Astrocyte (in vitro differentiated cells and primary cell): ENCODE data around the gene LYRM2. TPM values are rescaled to one million over a fixed set of nuclear protein-coding genes. Genes with fewer than 3 reads are reported as not detected.
A peak's percentile ranks its signal among the peaks of the same experiment; 100 is the strongest.

ENCODE experiments used
- DNase-seq: peaks from one replicate; pipeline ENCODE4 v3.0.0-alpha.2; 2010; ENCODE audit warnings: low read depth
- FAIRE-seq: peaks from 2 replicates; lab custom pipeline; 2011; peaks lifted over from hg19 to GRCh38; lab: Jason Lieb, UNC
- H2AFZ ChIP-seq: 2 replicates; pipeline ENCODE4 v1.6.0; 2012; ENCODE audit warnings: low read depth, low read length, inconsistent platforms
- H3K27ac ChIP-seq: 2 replicates; pipeline ENCODE4 v1.5.1; 2011; ENCODE audit warnings: low read depth, low read length, inconsistent platforms
- H3K27me3 ChIP-seq: 2 replicates; pipeline ENCODE4 v1.6.0; 2011; ENCODE audit warnings: low read length, inconsistent platforms; ENCODE audit not compliant: insufficient read depth
- H3K36me3 ChIP-seq: 2 replicates; pipeline ENCODE4 v1.5.1; 2011; ENCODE audit warnings: low read length, inconsistent platforms; ENCODE audit not compliant: insufficient read depth
- H3K4me1 ChIP-seq: 2 replicates; pipeline ENCODE4 v1.5.1; 2011; ENCODE audit warnings: low read length, inconsistent platforms; ENCODE audit not compliant: insufficient read depth
- H3K4me2 ChIP-seq: 2 replicates; pipeline ENCODE4 v1.6.0; 2012; ENCODE audit warnings: low read length, inconsistent platforms
- H3K4me3 ChIP-seq: 2 replicates; pipeline ENCODE4 v1.5.1; 2011; ENCODE audit warnings: low read depth, mild to moderate bottlenecking, low read length, inconsistent platforms; ENCODE audit not compliant: insufficient read depth
- H3K79me2 ChIP-seq: 2 replicates; pipeline ENCODE4 v1.6.0; 2012; ENCODE audit warnings: mild to moderate bottlenecking, low read length, inconsistent platforms; ENCODE audit not compliant: insufficient read depth
- H3K9ac ChIP-seq: 2 replicates; pipeline ENCODE4 v1.6.0; 2012; ENCODE audit warnings: mild to moderate bottlenecking, low read length, inconsistent platforms
- H3K9me3 ChIP-seq: 2 replicates; pipeline ENCODE4 v1.5.1; 2012; ENCODE audit warnings: low read depth, mild to moderate bottlenecking, low read length, inconsistent platforms; ENCODE audit not compliant: insufficient read depth
- H4K20me1 ChIP-seq: 2 replicates; pipeline ENCODE4 v1.6.0; 2012; ENCODE audit warnings: low read length, inconsistent platforms; ENCODE audit not compliant: insufficient read depth
- H3K27ac Mint-ChIP-seq: one replicate; pipeline ENCODE4 v1.8.0; 2021; ENCODE audit warnings: mild to moderate bottlenecking, mixed read lengths; ENCODE audit not compliant: unreplicated experiment
- H3K27me3 Mint-ChIP-seq: one replicate; pipeline ENCODE4 v1.8.0; 2021; ENCODE audit warnings: low read depth, mixed read lengths; ENCODE audit not compliant: unreplicated experiment
- H3K36me3 Mint-ChIP-seq: one replicate; pipeline ENCODE4 v1.8.0; 2021; ENCODE audit warnings: low read depth, mixed read lengths; ENCODE audit not compliant: unreplicated experiment
- H3K4me1 Mint-ChIP-seq: one replicate; pipeline ENCODE4 v1.8.0; 2021; ENCODE audit warnings: low read depth, mixed read lengths; ENCODE audit not compliant: unreplicated experiment
- H3K4me3 Mint-ChIP-seq: one replicate; pipeline ENCODE4 v1.8.0; 2021; ENCODE audit warnings: mild to moderate bottlenecking, moderate library complexity, mixed read lengths; ENCODE audit not compliant: unreplicated experiment
- H3K9me3 Mint-ChIP-seq: one replicate; pipeline ENCODE4 v1.8.0; 2021; ENCODE audit warnings: mild to moderate bottlenecking, mixed read lengths; ENCODE audit not compliant: unreplicated experiment
- CTCF ChIP-seq: IDR thresholded peaks from 2 replicates; pipeline ENCODE4 v1.5.1; 2011; ENCODE audit warnings: low read depth, mild to moderate bottlenecking, inconsistent platforms, low read length, moderate library complexity; ENCODE audit not compliant: insufficient read depth
- EZH2 ChIP-seq: IDR thresholded peaks from 2 replicates; pipeline ENCODE4 v1.6.1; 2012; ENCODE audit warnings: mild to moderate bottlenecking, low read length, inconsistent platforms; ENCODE audit not compliant: insufficient read depth
- total RNA-seq: library from RNA; stranded (reverse); gene quantifications from 2 replicates; pipeline ENCODE4 v1.2.1, GENCODE V29; 2021

The LYRM2 gene
- total RNA-seq, 1 donor from 2014 or later = 39.2 TPM

DNA sequence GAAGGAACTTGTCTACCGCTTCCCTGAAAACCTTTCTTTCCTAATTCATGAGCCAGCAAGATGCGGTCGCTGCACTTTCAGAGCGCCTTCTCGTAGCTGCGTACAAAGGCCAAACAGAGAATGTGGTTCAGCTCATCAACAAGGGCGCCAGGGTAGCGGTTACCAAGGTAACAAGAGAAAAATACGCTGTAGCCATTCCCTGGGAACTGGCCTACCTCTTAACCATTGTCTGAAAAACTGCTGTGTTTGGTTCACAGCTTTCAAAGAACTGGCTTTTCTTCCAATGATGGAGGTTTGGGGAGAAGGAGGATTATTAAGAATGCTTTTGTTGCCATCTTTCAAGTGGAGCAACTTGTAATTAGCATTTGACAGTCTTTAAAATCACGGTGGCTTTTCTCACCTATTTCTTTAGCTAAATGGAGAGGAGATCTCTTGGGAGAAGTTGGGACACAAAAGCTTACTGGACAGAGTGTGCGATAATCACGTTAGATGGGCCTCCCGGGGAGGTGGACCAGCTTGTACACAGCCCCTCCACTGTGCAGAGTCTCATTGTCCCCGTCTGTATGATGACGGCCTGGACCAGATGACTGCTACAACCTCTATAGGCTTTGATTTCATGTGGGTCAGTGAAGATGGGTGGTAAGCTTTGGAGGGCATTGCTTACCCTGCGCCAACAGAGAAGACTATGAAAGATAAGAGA, 71.5 kb downstream of the LYRM2 start:
- Histone ChIP-seq H3K4me3 (no peak overlapping the region), H3K27me3 (peaks cover 18% of the 10 kb centered on the region), H2AFZ (no peak overlapping the region), H3K9me3 (no peaks in the 10 kb centered on the region), H3K4me2 (no peak overlapping the region), H3K79me2 (no peaks in the 10 kb centered on the region), H3K27ac (no peak overlapping the region), H3K4me1 (peaks cover 10% of the 10 kb centered on the region), H4K20me1 (no peaks in the 10 kb centered on the region), H3K9ac (no peak overlapping the region), H3K36me3 (no peaks in the 10 kb centered on the region)
- H3K27ac Mint-ChIP-seq = no peak overlapping the region
- peaks cover 2% of the 10 kb centered on the region for H3K36me3 Mint-ChIP-seq
- peaks cover 44% of the 10 kb centered on the region for H3K4me1 Mint-ChIP-seq
- no peak overlapping the region for H3K4me3 Mint-ChIP-seq
- no peaks in the 10 kb centered on the region for H3K27me3 Mint-ChIP-seq
- peak; percentile 8 for DNase-seq
- FAIRE-seq = no peak
- no peaks in the 10 kb centered on the region for H3K9me3 Mint-ChIP-seq
- TF ChIP-seq EZH2 (no peak), CTCF (no peak)

- Mint-ChIP-seq H3K36me3 (peaks cover 2% of the 10 kb centered on the region), H3K9me3 (no peaks in the 10 kb centered on the region), H3K27ac (no peak overlapping the region), H3K27me3 (no peaks in the 10 kb centered on the region), H3K4me1 (peaks cover 51% of the 10 kb centered on the region), H3K4me3 (no peak overlapping the region)
- Histone ChIP-seq H3K79me2 (no peaks in the 10 kb centered on the region), H3K4me2 (no peak overlapping the region), H3K36me3 (no peaks in the 10 kb centered on the region), H4K20me1 (peaks cover 6% of the 10 kb centered on the region), H2AFZ (no peak overlapping the region), H3K27me3 (peaks cover 26% of the 10 kb centered on the region), H3K4me1 (peaks cover 10% of the 10 kb centered on the region), H3K9ac (no peak overlapping the region), H3K27ac (no peak overlapping the region), H3K4me3 (no peak overlapping the region), H3K9me3 (no peaks in the 10 kb centered on the region)
- FAIRE-seq (no peak), DNase-seq (no peak)
- no peak for TF ChIP-seq CTCF
- TF ChIP-seq EZH2 = no peak
Measured at GRCh38 chr6:89566008-89566800, 72.3 kb downstream of the LYRM2 start.
